ENCODE measurements around the gene ANKRD33B.

The ANKRD33B gene

DNA sequence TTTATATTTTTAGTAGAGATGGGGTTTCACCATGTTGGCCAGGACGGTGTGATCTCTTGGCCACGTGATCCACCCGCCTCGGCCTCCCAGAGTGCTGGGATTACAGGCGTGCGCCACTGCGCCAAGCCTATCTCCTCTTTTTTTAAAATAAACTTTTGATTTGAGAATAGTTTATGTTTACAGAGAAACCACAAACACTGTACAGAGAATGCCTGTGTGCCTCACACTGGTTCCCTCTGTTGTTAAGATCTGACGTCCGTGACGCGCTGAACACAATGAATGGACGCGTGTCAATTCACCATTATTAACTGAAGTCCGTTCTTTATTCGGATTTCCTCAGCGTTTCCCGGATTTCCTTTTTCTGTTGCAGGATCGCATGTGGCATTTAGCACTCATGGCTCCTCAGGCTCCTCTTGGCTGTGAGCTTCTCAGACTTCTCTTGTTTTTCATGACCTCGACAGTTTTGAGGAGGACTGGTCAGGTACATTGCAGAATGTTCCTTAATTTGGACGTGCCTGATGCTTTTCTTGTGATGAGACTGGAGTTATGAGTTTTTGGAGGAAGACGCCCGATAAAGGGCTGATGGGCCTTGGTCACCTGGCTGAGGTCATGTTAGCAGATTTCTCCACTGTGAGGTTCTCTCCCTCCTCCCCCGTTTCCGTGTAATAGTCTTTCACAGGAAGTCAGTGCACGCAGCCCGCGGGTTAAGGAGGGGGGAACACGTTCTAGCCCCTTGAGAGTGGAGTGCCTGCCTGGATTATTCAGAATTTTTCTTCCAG is 69.6 kb downstream of the ANKRD33B start:
- no peak for DNase-seq
- Histone ChIP-seq H2BK12ac (ENCODE audit: low read length in 2 of 2) (no peak overlapping the region), H3K27me3 (ENCODE audit: control insufficient read depth in 1 of 2, insufficient read depth in 1 of 2, low read length in 2 of 2) (no peaks in the 10 kb centered on the region), H3K14ac (ENCODE audit: low read length in 2 of 2) (no peak overlapping the region), H3K36me3 (ENCODE audit: control insufficient read depth in 1 of 2, insufficient read depth in 2 of 2, low read depth in 1 of 2, low read length in 2 of 2) (peaks cover 0 to 8% of the 10 kb centered on the region in 2 experiments), H2AK5ac (ENCODE audit: low read length, severe bottlenecking) (no peak overlapping the region), H3K79me1 (replicated peaks; ENCODE audit: low read length, poor library complexity, severe bottlenecking) (peaks cover 32% of the 10 kb centered on the region), H3K4me1 (ENCODE audit: control insufficient read depth, insufficient read depth, low read depth, low read length) (peaks cover 23% of the 10 kb centered on the region), H4K8ac (ENCODE audit: low read length) (no peak overlapping the region), H2BK5ac (ENCODE audit: low read depth, low read length, poor library complexity, severe bottlenecking) (no peak overlapping the region), H4K91ac (ENCODE audit: low read length) (no peak overlapping the region), H3K9me3 (ENCODE audit: control insufficient read depth, low read length) (no peaks in the 10 kb centered on the region), H2AFZ (ENCODE audit: low read depth, low read length) (no peak overlapping the region), H3K23ac (ENCODE audit: low read length in 2 of 2) (no peak overlapping the region), H3K18ac (ENCODE audit: low read depth in 1 of 2, low read length in 2 of 2) (no peak overlapping the region), H3K4me2 (ENCODE audit: low read length, poor library complexity, severe bottlenecking) (no peak overlapping the region), H2BK15ac (ENCODE audit: low read depth, poor library complexity, severe bottlenecking) (no peak overlapping the region), H3K27ac (ENCODE audit: low read length, poor library complexity, severe bottlenecking) (no peak overlapping the region), H3K9ac (ENCODE audit: low read length) (no peak overlapping the region), H2BK120ac (ENCODE audit: low read depth, low read length) (no peak overlapping the region), H3K4ac (ENCODE audit: low read depth in 1 of 2, low read length in 2 of 2) (no peak overlapping the region), H3K4me3 (ENCODE audit: insufficient read depth in 1 of 2, low read depth in 1 of 2, low read length in 2 of 2) (no peak overlapping the region)
- 87% methylated on average over 27 of the region's 28 CpGs for WGBS

DNA sequence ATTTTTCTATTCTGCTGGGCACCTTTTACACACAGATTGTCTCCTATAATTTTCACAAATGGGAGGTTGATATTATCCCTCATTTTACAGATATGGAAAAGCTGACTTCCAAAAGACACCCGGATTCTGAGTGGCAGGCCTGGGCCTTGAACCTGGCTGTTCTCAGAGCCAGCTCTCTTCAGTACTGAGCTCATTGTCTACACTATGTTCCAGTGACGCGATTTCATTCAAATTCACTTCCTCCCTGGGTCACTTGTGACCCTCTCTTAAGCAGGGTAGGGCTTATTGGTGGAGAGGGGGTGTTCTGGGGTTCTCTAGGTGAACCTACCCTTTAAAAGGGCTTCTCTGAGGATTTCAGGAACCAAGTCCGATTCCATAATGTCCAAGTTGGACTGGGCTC is 70.2 kb downstream of the ANKRD33B start:
- no peak overlapping the region for H3K23ac ChIP-seq (ENCODE audit: low read length in 2 of 2)
- 97% methylated on average over 2 of the region's 4 CpGs for WGBS
- H2BK12ac ChIP-seq (ENCODE audit: low read length in 2 of 2), result no peak overlapping the region
- H2AK5ac ChIP-seq (ENCODE audit: low read length, severe bottlenecking), result no peak overlapping the region
- H2BK120ac ChIP-seq (ENCODE audit: low read depth, low read length), result no peak overlapping the region
- H3K4me3 ChIP-seq (ENCODE audit: insufficient read depth in 1 of 2, low read depth in 1 of 2, low read length in 2 of 2), result no peak overlapping the region
- peaks cover 28% of the 10 kb centered on the region for H3K79me1 ChIP-seq (replicated peaks; ENCODE audit: low read length, poor library complexity, severe bottlenecking)
- no peak overlapping the region for H3K14ac ChIP-seq (ENCODE audit: low read length in 2 of 2)
- DNase-seq, result no peak
- no peak overlapping the region for H3K9ac ChIP-seq (ENCODE audit: low read length)
- H3K4me2 ChIP-seq (ENCODE audit: low read length, poor library complexity, severe bottlenecking), result no peak overlapping the region
- H3K4ac ChIP-seq (ENCODE audit: low read depth in 1 of 2, low read length in 2 of 2), result no peak overlapping the region
- no peak overlapping the region for H2BK5ac ChIP-seq (ENCODE audit: low read depth, low read length, poor library complexity, severe bottlenecking)
- peaks cover 0 to 10% of the 10 kb centered on the region in 2 experiments for H3K36me3 ChIP-seq (ENCODE audit: control insufficient read depth in 1 of 2, insufficient read depth in 2 of 2, low read depth in 1 of 2, low read length in 2 of 2)
- no peak overlapping the region for H2BK15ac ChIP-seq (ENCODE audit: low read depth, poor library complexity, severe bottlenecking)
- no peak overlapping the region for H4K8ac ChIP-seq (ENCODE audit: low read length)
- no peaks in the 10 kb centered on the region for H3K27me3 ChIP-seq (ENCODE audit: control insufficient read depth in 1 of 2, insufficient read depth in 1 of 2, low read length in 2 of 2)
- no peak overlapping the region for H4K91ac ChIP-seq (ENCODE audit: low read length)
- peaks cover 23% of the 10 kb centered on the region for H3K4me1 ChIP-seq (ENCODE audit: control insufficient read depth, insufficient read depth, low read depth, low read length)
- H2AFZ ChIP-seq (ENCODE audit: low read depth, low read length), result no peak overlapping the region
- H3K18ac ChIP-seq (ENCODE audit: low read depth in 1 of 2, low read length in 2 of 2), result no peak overlapping the region
- H3K9me3 ChIP-seq (ENCODE audit: control insufficient read depth, low read length), result no peaks in the 10 kb centered on the region
- no peak overlapping the region for H3K27ac ChIP-seq (ENCODE audit: low read length, poor library complexity, severe bottlenecking)

DNA sequence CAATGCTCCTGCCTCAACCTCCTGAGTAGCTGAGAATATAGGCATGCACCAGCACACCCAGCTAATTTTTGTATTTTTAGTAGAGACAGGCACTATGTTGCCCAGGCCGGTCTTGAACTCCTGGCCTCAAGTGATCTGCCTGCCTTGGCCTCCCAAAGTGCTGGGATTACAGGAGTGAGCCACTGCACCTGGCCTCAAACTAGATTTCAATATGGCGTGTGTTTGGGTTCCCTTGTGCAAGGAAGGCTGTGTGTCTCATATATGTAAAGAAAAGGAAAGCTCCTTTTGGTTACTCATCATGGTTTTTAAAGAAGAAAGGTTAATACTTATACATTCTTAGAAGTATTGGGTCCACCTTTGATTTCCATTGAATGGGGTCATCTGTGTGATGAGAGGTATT is 70.7 kb downstream of the ANKRD33B start:
- no peak overlapping the region for H3K4me2 ChIP-seq (ENCODE audit: low read length, poor library complexity, severe bottlenecking)
- no peak overlapping the region for H4K91ac ChIP-seq (ENCODE audit: low read length)
- WGBS, result 100% methylated on average over 1 of the region's 2 CpGs
- H3K27me3 ChIP-seq (ENCODE audit: control insufficient read depth in 1 of 2, insufficient read depth in 1 of 2, low read length in 2 of 2), result no peaks in the 10 kb centered on the region
- H2AFZ ChIP-seq (ENCODE audit: low read depth, low read length), result no peak overlapping the region
- H2BK5ac ChIP-seq (ENCODE audit: low read depth, low read length, poor library complexity, severe bottlenecking), result no peak overlapping the region
- H3K27ac ChIP-seq (ENCODE audit: low read length, poor library complexity, severe bottlenecking), result no peak overlapping the region
- no peak overlapping the region for H2BK12ac ChIP-seq (ENCODE audit: low read length in 2 of 2)
- no peak for DNase-seq
- no peak overlapping the region for H2BK120ac ChIP-seq (ENCODE audit: low read depth, low read length)
- no peak overlapping the region for H3K23ac ChIP-seq (ENCODE audit: low read length in 2 of 2)
- H3K9ac ChIP-seq (ENCODE audit: low read length), result no peak overlapping the region
- H2AK5ac ChIP-seq (ENCODE audit: low read length, severe bottlenecking), result no peak overlapping the region
- no peaks in the 10 kb centered on the region for H3K9me3 ChIP-seq (ENCODE audit: control insufficient read depth, low read length)
- peaks cover 24% of the 10 kb centered on the region for H3K79me1 ChIP-seq (replicated peaks; ENCODE audit: low read length, poor library complexity, severe bottlenecking)
- peaks cover 0 to 10% of the 10 kb centered on the region in 2 experiments for H3K36me3 ChIP-seq (ENCODE audit: control insufficient read depth in 1 of 2, insufficient read depth in 2 of 2, low read depth in 1 of 2, low read length in 2 of 2)
- H3K4me1 ChIP-seq (ENCODE audit: control insufficient read depth, insufficient read depth, low read depth, low read length), result peaks cover 23% of the 10 kb centered on the region
- no peak overlapping the region for H2BK15ac ChIP-seq (ENCODE audit: low read depth, poor library complexity, severe bottlenecking)
- no peak overlapping the region for H3K18ac ChIP-seq (ENCODE audit: low read depth in 1 of 2, low read length in 2 of 2)
- no peak overlapping the region for H4K8ac ChIP-seq (ENCODE audit: low read length)
- no peak overlapping the region for H3K14ac ChIP-seq (ENCODE audit: low read length in 2 of 2)
- H3K4me3 ChIP-seq (ENCODE audit: insufficient read depth in 1 of 2, low read depth in 1 of 2, low read length in 2 of 2), result no peak overlapping the region
- H3K4ac ChIP-seq (ENCODE audit: low read depth in 1 of 2, low read length in 2 of 2), result no peak overlapping the region

DNA sequence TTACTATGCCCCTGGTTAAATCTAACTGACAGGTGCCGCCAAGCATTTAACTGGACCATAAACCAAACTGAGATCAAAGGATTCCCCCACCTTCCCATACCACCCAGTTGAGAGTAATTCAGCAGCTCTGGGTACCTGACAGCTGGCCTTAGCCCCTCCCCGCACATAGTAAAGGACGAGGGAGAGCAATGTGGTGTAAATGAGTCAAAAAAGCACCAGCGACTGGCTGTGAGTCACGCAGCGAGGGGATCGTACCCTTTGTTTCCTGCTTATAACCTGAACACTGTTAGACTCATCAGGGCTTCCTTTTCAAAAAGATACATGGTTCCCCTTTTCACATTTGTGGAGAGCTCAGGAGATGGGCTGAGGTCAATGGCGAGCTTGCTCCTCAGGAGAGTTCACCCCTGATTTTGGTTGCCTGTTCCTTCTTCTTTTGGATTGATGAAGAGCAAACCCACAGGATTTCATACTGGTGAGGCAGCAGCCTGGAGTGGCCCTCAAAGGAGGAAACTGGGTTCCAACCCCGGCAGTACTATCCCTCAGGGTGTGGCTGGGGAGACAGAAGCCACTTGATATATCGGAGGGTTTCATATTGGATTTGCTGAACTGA is 71.5 kb downstream of the ANKRD33B start:
- DNase-seq, result peak; percentile 42
- no peak overlapping the region for H3K14ac ChIP-seq (ENCODE audit: low read length in 2 of 2)
- 39% methylated on average over 9 of the region's 10 CpGs for WGBS

More for the DNA sequence above, 71.5 kb downstream of the ANKRD33B start:
- Histone ChIP-seq H3K4me2 (ENCODE audit: low read length, poor library complexity, severe bottlenecking) (no peak overlapping the region), H2AK5ac (ENCODE audit: low read length, severe bottlenecking) (peak overlapping the region; percentile 20), H3K4me1 (ENCODE audit: control insufficient read depth, insufficient read depth, low read depth, low read length) (peaks cover 23% of the 10 kb centered on the region), H3K27ac (ENCODE audit: low read length, poor library complexity, severe bottlenecking) (no peak overlapping the region), H3K4me3 (ENCODE audit: insufficient read depth in 1 of 2, low read depth in 1 of 2, low read length in 2 of 2) (no peak overlapping the region), H3K23ac (ENCODE audit: low read length in 2 of 2) (no peak overlapping the region), H3K18ac (ENCODE audit: low read depth in 1 of 2, low read length in 2 of 2) (no peak overlapping the region), H2BK15ac (ENCODE audit: low read depth, poor library complexity, severe bottlenecking) (no peak overlapping the region), H3K27me3 (ENCODE audit: control insufficient read depth in 1 of 2, insufficient read depth in 1 of 2, low read length in 2 of 2) (no peaks in the 10 kb centered on the region), H2BK120ac (ENCODE audit: low read depth, low read length) (no peak overlapping the region), H2AFZ (ENCODE audit: low read depth, low read length) (no peak overlapping the region), H2BK12ac (ENCODE audit: low read length in 2 of 2) (no peak overlapping the region), H4K8ac (ENCODE audit: low read length) (no peak overlapping the region), H3K4ac (ENCODE audit: low read depth in 1 of 2, low read length in 2 of 2) (no peak overlapping the region), H3K79me1 (replicated peaks; ENCODE audit: low read length, poor library complexity, severe bottlenecking) (peaks cover 25% of the 10 kb centered on the region), H2BK5ac (ENCODE audit: low read depth, low read length, poor library complexity, severe bottlenecking) (no peak overlapping the region), H3K9ac (ENCODE audit: low read length) (no peak overlapping the region), H3K9me3 (ENCODE audit: control insufficient read depth, low read length) (no peaks in the 10 kb centered on the region), H3K36me3 (ENCODE audit: control insufficient read depth in 1 of 2, insufficient read depth in 2 of 2, low read depth in 1 of 2, low read length in 2 of 2) (peaks cover 0 to 10% of the 10 kb centered on the region in 2 experiments), H4K91ac (ENCODE audit: low read length) (no peak overlapping the region)
